GM12873 (cell line): ENCODE measurements around the gene PTPRF.

Experiments used
- TF ChIP-seq, protein P1 (sequence below): IDR thresholded peaks from 2 replicates; pipeline ENCODE4 v1.5.1; 2012; ENCODE audit warnings: low read depth, mild to moderate bottlenecking, moderate library complexity, low read length, control low read depth; ENCODE audit not compliant: insufficient read depth; ENCODE audit errors: missing control alignments

The PTPRF gene

DNA sequence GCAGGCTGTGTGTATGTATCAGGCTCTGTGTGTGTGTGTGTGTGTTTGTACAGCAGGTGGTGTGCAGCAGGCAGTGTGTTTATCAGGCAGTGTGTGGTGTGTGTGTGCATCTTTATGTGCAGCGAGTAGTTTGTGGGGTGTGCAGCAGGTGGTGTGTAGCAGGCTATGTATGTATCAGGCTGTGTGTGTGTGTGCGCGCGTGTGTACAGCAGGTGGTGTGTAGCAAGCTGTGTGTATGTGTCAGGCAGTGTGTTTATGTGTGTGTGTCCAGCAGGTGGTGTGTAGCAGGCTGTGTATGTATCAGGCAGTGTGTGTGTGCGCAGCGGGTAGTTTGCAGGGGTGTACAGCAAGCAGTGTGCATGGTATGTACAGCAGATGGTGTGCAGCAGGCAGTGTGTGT is 29.0 kb downstream of the PTPRF start:
- TF ChIP-seq, protein P1, sequence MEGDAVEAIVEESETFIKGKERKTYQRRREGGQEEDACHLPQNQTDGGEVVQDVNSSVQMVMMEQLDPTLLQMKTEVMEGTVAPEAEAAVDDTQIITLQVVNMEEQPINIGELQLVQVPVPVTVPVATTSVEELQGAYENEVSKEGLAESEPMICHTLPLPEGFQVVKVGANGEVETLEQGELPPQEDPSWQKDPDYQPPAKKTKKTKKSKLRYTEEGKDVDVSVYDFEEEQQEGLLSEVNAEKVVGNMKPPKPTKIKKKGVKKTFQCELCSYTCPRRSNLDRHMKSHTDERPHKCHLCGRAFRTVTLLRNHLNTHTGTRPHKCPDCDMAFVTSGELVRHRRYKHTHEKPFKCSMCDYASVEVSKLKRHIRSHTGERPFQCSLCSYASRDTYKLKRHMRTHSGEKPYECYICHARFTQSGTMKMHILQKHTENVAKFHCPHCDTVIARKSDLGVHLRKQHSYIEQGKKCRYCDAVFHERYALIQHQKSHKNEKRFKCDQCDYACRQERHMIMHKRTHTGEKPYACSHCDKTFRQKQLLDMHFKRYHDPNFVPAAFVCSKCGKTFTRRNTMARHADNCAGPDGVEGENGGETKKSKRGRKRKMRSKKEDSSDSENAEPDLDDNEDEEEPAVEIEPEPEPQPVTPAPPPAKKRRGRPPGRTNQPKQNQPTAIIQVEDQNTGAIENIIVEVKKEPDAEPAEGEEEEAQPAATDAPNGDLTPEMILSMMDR: no peak

DNA sequence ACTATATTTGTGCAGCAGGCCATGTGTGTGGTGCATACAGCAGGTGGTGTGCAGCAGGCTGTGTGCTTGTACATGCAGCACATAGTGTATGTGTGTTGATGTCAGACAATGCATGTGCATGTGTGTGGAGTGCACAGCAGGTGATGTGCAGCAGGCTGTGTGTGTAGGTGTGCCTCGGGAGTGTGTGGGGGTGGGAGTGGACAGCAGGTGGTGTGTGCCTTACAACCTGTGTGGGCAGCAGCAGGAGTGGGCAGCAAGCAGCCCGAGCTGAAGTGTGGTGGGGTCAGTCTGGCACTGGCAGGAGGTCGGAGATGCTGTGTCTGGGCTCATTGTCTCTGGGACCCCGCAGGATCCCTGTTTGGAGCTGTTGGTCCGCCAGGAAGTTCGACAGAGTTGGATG is 29.6 kb downstream of the PTPRF start:
- TF ChIP-seq, protein P1: no peak

- TF ChIP-seq, protein P1: no peak
These were observed 33.3 kb downstream of the PTPRF start for GRCh38 chr1:43563876-43564539.

GRCh38 chr1:43564551-43565348 is 34.1 kb downstream of the PTPRF start:
- TF ChIP-seq, protein P1: no peak

GRCh38 chr1:43565600-43566360 is 35.1 kb downstream of the PTPRF start:
- TF ChIP-seq, protein P1: no peak

- TF ChIP-seq, protein P1: no peak
These were observed 35.8 kb downstream of the PTPRF start for GRCh38 chr1:43566382-43567044.
